ENCODE measurements around the gene KATNB1.

KATNB1 gene

GRCh38 chr16:57720142-57720575 is 15.4 kb upstream of the KATNB1 start:
- Histone ChIP-seq H3K27me3 (ENCODE audit: insufficient read depth, low read length) (peaks cover 6% of the 10 kb centered on the region; the same call in 1 of the 2 replicates), H3K9ac (ENCODE audit: low read length) (no peak overlapping the region), H3K4me2 (ENCODE audit: low read length) (no peak overlapping the region), H3K79me2 (ENCODE audit: insufficient read depth, low read length) (no peaks in the 10 kb centered on the region), H3K4me3 (ENCODE audit: low read depth, low read length, poor library complexity, severe bottlenecking) (no peak overlapping the region), H3K9me2 (ENCODE audit: low read depth, low read length) (no peaks in the 10 kb centered on the region), H3K4me1 (ENCODE audit: insufficient read depth, low read length, severe bottlenecking) (no peaks in the 10 kb centered on the region), H3K36me3 (ENCODE audit: insufficient read depth, low read length) (no peaks in the 10 kb centered on the region), H2AFZ (ENCODE audit: low read length) (no peak overlapping the region), H3K27ac (ENCODE audit: low read depth, low read length, poor library complexity, severe bottlenecking) (no peak overlapping the region), H3K9me3 (ENCODE audit: low read length) (no peaks in the 10 kb centered on the region), H3F3A (ENCODE audit: insufficient read depth, low read length) (no peaks in the 10 kb centered on the region), H4K20me1 (ENCODE audit: insufficient read depth, low read length) (no peaks in the 10 kb centered on the region)
- TF ChIP-seq CTCF (IDR thresholded peaks at IDR 0.05; ENCODE audit: low read length) (peak; percentile 34), EZH2 (IDR thresholded peaks at IDR 0.05; ENCODE audit: borderline replicate concordance, low read length) (no peak)

GRCh38 chr16:57721356-57722209 is 14.0 kb upstream of the KATNB1 start:
- no peak overlapping the region for H2AFZ ChIP-seq (ENCODE audit: low read length)
- no peaks in the 10 kb centered on the region for H3F3A ChIP-seq (ENCODE audit: insufficient read depth, low read length)
- no peak overlapping the region for H3K9ac ChIP-seq (ENCODE audit: low read length)
- no peaks in the 10 kb centered on the region for H3K9me2 ChIP-seq (ENCODE audit: low read depth, low read length)
- H3K79me2 ChIP-seq (ENCODE audit: insufficient read depth, low read length), result no peaks in the 10 kb centered on the region
- no peak for TF ChIP-seq CTCF (IDR thresholded peaks at IDR 0.05; ENCODE audit: low read length)
- TF ChIP-seq EZH2 (IDR thresholded peaks at IDR 0.05; ENCODE audit: borderline replicate concordance, low read length), result no peak
- H3K36me3 ChIP-seq (ENCODE audit: insufficient read depth, low read length), result no peaks in the 10 kb centered on the region
- no peak overlapping the region for H3K4me3 ChIP-seq (ENCODE audit: low read depth, low read length, poor library complexity, severe bottlenecking)
- H3K4me1 ChIP-seq (ENCODE audit: insufficient read depth, low read length, severe bottlenecking), result no peaks in the 10 kb centered on the region
- H4K20me1 ChIP-seq (ENCODE audit: insufficient read depth, low read length), result no peaks in the 10 kb centered on the region
- H3K27me3 ChIP-seq (ENCODE audit: insufficient read depth, low read length), result 0 out of 2 replicates have a peak, but pooled peaks cover 3% of the 10 kb centered on the region
- H3K9me3 ChIP-seq (ENCODE audit: low read length), result no peaks in the 10 kb centered on the region
- H3K4me2 ChIP-seq (ENCODE audit: low read length), result no peak overlapping the region
- no peak overlapping the region for H3K27ac ChIP-seq (ENCODE audit: low read depth, low read length, poor library complexity, severe bottlenecking)

- no peak overlapping the region for H2AFZ ChIP-seq (ENCODE audit: low read length)
- H3K9me2 ChIP-seq (ENCODE audit: low read depth, low read length), result no peaks in the 10 kb centered on the region
- TF ChIP-seq CTCF (IDR thresholded peaks at IDR 0.05; ENCODE audit: low read length) (no peak), EZH2 (IDR thresholded peaks at IDR 0.05; ENCODE audit: borderline replicate concordance, low read length) (no peak)
- H4K20me1 ChIP-seq (ENCODE audit: insufficient read depth, low read length), result no peaks in the 10 kb centered on the region
- H3K36me3 ChIP-seq (ENCODE audit: insufficient read depth, low read length), result no peaks in the 10 kb centered on the region
- H3K9me3 ChIP-seq (ENCODE audit: low read length), result no peaks in the 10 kb centered on the region
- H3K4me3 ChIP-seq (ENCODE audit: low read depth, low read length, poor library complexity, severe bottlenecking), result no peak overlapping the region
- H3K4me1 ChIP-seq (ENCODE audit: insufficient read depth, low read length, severe bottlenecking), result no peaks in the 10 kb centered on the region
- H3K27ac ChIP-seq (ENCODE audit: low read depth, low read length, poor library complexity, severe bottlenecking), result no peak overlapping the region
- no peak overlapping the region for H3K9ac ChIP-seq (ENCODE audit: low read length)
- H3F3A ChIP-seq (ENCODE audit: insufficient read depth, low read length), result no peaks in the 10 kb centered on the region
- no peaks in the 10 kb centered on the region for H3K79me2 ChIP-seq (ENCODE audit: insufficient read depth, low read length)
- H3K27me3 ChIP-seq (ENCODE audit: insufficient read depth, low read length), result 0 out of 2 replicates have a peak, but pooled peaks cover 3% of the 10 kb centered on the region
- H3K4me2 ChIP-seq (ENCODE audit: low read length), result no peak overlapping the region
These were observed 13.4 kb upstream of the KATNB1 start for GRCh38 chr16:57722210-57722499.
